ENCODE results near the gene TRMT11. TPM values are rescaled to one million over a fixed set of nuclear protein-coding genes. Genes with fewer than 3 reads are reported as not detected.

TRMT11 gene
- total and polyA plus RNA-seq, 4 donors: 9.9 to 46.1 (median 15.3) TPM

DNA sequence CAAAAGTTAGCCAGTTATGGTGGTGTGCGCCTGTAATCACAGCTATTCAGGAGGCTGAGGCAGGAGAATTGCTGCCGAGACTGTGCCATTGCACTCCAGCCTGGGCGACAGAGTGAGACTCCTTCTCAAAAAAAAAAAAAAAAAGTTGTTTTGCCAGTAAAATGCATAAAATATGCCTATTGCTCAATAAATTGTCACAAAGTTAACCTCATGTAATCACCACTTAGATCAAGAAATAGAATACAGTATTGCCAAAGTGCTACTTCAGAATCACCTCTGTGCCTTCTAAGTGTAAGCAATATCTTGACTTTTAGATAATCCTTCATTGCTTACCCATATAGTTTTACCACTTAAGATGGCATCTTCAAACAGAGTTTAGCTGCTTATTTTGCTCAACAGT is 80.7 kb downstream of the TRMT11 start:
- 82 to 94% methylated on average over 3 of the region's 3 CpGs for WGBS, 2 donors
- ATAC-seq (ENCODE audit: insufficient read depth, low FRiP score) (no peak), DNase-seq (no peak)
- TF ChIP-seq, protein P1, sequence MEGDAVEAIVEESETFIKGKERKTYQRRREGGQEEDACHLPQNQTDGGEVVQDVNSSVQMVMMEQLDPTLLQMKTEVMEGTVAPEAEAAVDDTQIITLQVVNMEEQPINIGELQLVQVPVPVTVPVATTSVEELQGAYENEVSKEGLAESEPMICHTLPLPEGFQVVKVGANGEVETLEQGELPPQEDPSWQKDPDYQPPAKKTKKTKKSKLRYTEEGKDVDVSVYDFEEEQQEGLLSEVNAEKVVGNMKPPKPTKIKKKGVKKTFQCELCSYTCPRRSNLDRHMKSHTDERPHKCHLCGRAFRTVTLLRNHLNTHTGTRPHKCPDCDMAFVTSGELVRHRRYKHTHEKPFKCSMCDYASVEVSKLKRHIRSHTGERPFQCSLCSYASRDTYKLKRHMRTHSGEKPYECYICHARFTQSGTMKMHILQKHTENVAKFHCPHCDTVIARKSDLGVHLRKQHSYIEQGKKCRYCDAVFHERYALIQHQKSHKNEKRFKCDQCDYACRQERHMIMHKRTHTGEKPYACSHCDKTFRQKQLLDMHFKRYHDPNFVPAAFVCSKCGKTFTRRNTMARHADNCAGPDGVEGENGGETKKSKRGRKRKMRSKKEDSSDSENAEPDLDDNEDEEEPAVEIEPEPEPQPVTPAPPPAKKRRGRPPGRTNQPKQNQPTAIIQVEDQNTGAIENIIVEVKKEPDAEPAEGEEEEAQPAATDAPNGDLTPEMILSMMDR (IDR thresholded peaks at IDR 0.05; ENCODE audit: control extremely low read depth, extremely low read depth): no peak
- Histone ChIP-seq H3K36me3 (ENCODE audit: control insufficient read depth in 4 of 4, insufficient read depth in 4 of 4, low read length in 4 of 4) (peaks cover 0 to 4% (median 0%) of the 10 kb centered on the region in 4 donors), H3K4me3 (no peak overlapping the region), H3K9me3 (ENCODE audit: control insufficient read depth in 4 of 4, insufficient read depth in 3 of 4, low read length in 3 of 4) (peaks cover 0 to 2% (median 1%) of the 10 kb centered on the region in 4 donors), H3K9ac (ENCODE audit: insufficient read depth in 1 of 2, low read length in 2 of 2) (no peak overlapping the region), H3K27ac (ENCODE audit: low read depth in 1 of 2, low read length in 1 of 2) (no peak overlapping the region), H3K27me3 (ENCODE audit: control insufficient read depth in 3 of 3, insufficient read depth in 3 of 3, low read length in 2 of 3) (no peaks in the 10 kb centered on the region), H3K4me1 (ENCODE audit: control insufficient read depth in 5 of 5, insufficient read depth in 5 of 5, low read length in 5 of 5) (peaks cover 0 to 12% (median 7%) of the 10 kb centered on the region in 5 donors)

DNA sequence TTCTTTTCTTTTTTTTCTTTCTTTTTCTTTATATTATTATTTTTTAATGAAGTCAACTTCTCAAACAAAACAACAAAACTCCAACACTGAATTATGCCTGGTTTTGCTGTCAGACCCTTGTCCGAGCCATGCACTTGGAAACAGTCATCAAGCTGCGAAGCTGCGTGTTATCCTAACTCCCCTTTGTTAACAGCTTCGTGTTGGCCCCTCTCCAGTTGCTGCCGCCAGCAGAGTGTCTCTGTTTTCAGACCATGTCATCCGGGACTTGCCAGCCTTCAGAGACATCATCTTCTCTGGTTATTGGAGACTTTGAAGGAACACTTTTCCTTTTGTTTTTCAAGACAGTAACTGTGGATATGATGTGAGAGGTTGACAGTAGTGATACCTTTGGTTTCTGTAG is 83.1 kb downstream of the TRMT11 start:
- TF ChIP-seq, protein P1 (IDR thresholded peaks at IDR 0.05; ENCODE audit: control extremely low read depth, extremely low read depth): no peak
- 88 to 90% methylated on average over 6 of the region's 6 CpGs for WGBS, 2 donors
- ATAC-seq (ENCODE audit: insufficient read depth, low FRiP score) (no peak), DNase-seq (peak; percentile 28 to 58 (median 49))
- Histone ChIP-seq H3K27me3 (ENCODE audit: control insufficient read depth in 3 of 3, insufficient read depth in 3 of 3, low read length in 2 of 3) (no peaks in the 10 kb centered on the region), H3K27ac (ENCODE audit: low read depth in 1 of 2, low read length in 1 of 2) (no peak overlapping the region), H3K9ac (ENCODE audit: insufficient read depth in 1 of 2, low read length in 2 of 2) (no peak overlapping the region), H3K4me1 (ENCODE audit: control insufficient read depth in 5 of 5, insufficient read depth in 5 of 5, low read length in 5 of 5) (peaks cover 0 to 12% (median 7%) of the 10 kb centered on the region in 5 donors), H3K4me3 (no peak overlapping the region), H3K36me3 (ENCODE audit: control insufficient read depth in 4 of 4, insufficient read depth in 4 of 4, low read length in 4 of 4) (peaks cover 0 to 4% (median 0%) of the 10 kb centered on the region in 4 donors), H3K9me3 (ENCODE audit: control insufficient read depth in 4 of 4, insufficient read depth in 3 of 4, low read length in 3 of 4) (peaks cover 0 to 2% (median 1%) of the 10 kb centered on the region in 4 donors)

DNA sequence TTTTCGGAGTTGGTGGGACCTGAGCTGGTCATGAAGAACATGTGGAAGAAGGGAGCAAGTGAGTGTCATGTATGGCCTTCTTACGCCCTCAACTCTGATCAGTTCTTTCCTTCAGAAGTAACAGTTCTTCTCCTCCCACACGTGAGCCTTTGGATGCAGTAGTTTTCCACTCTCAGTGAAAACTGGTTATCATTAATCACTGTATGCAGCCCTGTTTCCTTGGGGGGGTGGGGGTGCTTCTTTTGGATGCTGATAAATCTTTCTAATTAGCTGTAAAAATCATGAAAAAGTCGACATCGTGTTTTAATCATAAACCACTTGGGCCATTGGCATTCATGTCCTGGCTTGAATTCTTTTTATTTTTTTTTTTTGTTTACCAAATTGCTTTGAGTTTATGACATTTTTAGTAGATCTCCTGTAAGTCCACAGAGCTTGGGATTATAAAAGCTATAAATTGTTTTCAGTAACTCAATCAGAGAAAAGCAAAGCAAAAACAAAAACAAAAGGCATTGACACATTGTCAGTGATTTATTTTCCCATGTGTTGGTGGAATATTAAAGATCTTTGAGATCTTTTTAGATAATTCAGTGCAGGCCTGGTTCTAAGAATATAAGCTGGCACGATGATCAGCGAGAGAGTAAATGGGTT is 84.8 kb downstream of the TRMT11 start:
- ATAC-seq (ENCODE audit: insufficient read depth, low FRiP score) (no peak), DNase-seq (peak in 2 of 3 donors; percentile 19 to 20)
- peaks cover 0 to 3% (median 0%) of the 10 kb centered on the region in 4 donors for H3K36me3 ChIP-seq (ENCODE audit: control insufficient read depth in 4 of 4, insufficient read depth in 4 of 4, low read length in 4 of 4)
- H3K9ac ChIP-seq (ENCODE audit: insufficient read depth in 1 of 2, low read length in 2 of 2): no peak overlapping the region
- peaks cover 0 to 2% (median 1%) of the 10 kb centered on the region in 4 donors for H3K9me3 ChIP-seq (ENCODE audit: control insufficient read depth in 4 of 4, insufficient read depth in 3 of 4, low read length in 3 of 4)
- peak overlapping the region in 1 of 2 donors; percentile 23 for H3K27ac ChIP-seq (ENCODE audit: low read depth in 1 of 2, low read length in 1 of 2)
- 81 to 86% methylated on average over 7 of the region's 7 CpGs for WGBS, 2 donors
- peaks cover 0 to 10% (median 7%) of the 10 kb centered on the region in 5 donors for H3K4me1 ChIP-seq (ENCODE audit: control insufficient read depth in 5 of 5, insufficient read depth in 5 of 5, low read length in 5 of 5)
- no peak overlapping the region for H3K4me3 ChIP-seq
- H3K27me3 ChIP-seq (ENCODE audit: control insufficient read depth in 3 of 3, insufficient read depth in 3 of 3, low read length in 2 of 3): no peaks in the 10 kb centered on the region
- TF ChIP-seq, protein P1 (IDR thresholded peaks at IDR 0.05; ENCODE audit: control extremely low read depth, extremely low read depth): no peak

All from lung (tissue), 12 donors.